WTC11 (cell line): ENCODE measurements around the gene MRPS14. TPM values are rescaled to one million over a fixed set of nuclear protein-coding genes. Genes with fewer than 3 reads are reported as not detected.

Experiments used
- ATAC-seq: fragments of 200-7000 bp; cut with Tn5 transposase; 2 replicates; pipeline ENCODE4 v1.10.0; 2021; ENCODE audit warnings: mild to moderate bottlenecking, moderate library complexity
- CTCF ChIA-PET: fragments of 300-600 bp; sonication (Branson Sonifier 250); formaldehyde crosslinking; loops from one replicate; lab custom pipeline; 2021; ENCODE audit warnings: antibody characterized with exemption; lab: Charles Lee
- POLR2A ChIA-PET: fragments of 350-600 bp; sonication (Branson Sonifier 250); formaldehyde crosslinking; loops from one replicate; lab custom pipeline; 2021; ENCODE audit warnings: antibody characterized with exemption; lab: Charles Lee
- DNase-seq: peaks from one replicate; pipeline ENCODE4 v3.0.0; 2021; ENCODE audit warnings: low spot score
- H3K27ac Mint-ChIP-seq: 2 replicates; pipeline ENCODE4 v1.8.0; 2021; ENCODE audit warnings: mixed read lengths
- H3K27me3 Mint-ChIP-seq: 2 replicates; pipeline ENCODE4 v1.8.0; 2021; ENCODE audit warnings: low read depth, mild to moderate bottlenecking, moderate library complexity, mixed read lengths
- H3K36me3 Mint-ChIP-seq: 2 replicates; pipeline ENCODE4 v1.8.0; 2021; ENCODE audit warnings: mixed read lengths
- H3K4me1 Mint-ChIP-seq: 2 replicates; pipeline ENCODE4 v1.8.0; 2022; ENCODE audit warnings: mixed read lengths
- H3K4me3 Mint-ChIP-seq: 2 replicates; pipeline ENCODE4 v1.8.0; 2021; ENCODE audit warnings: mild to moderate bottlenecking, moderate library complexity, mixed read lengths
- H3K9me3 Mint-ChIP-seq: 2 replicates; pipeline ENCODE4 v1.8.0; 2021; ENCODE audit warnings: mixed read lengths
- AFF4 ChIP-seq: sonication (generic); formaldehyde crosslinking; IDR thresholded peaks from 2 replicates; pipeline ENCODE4 v1.8.1; 2023; ENCODE audit warnings: mild to moderate bottlenecking, missing genetic modification reagents, borderline replicate concordance
- CREM ChIP-seq: sonication (generic); formaldehyde crosslinking; IDR thresholded peaks from 2 replicates; pipeline ENCODE4 v1.8.1; 2022; ENCODE audit warnings: mild to moderate bottlenecking, missing genetic modification reagents, moderate library complexity
- E2F1 ChIP-seq: sonication (generic); formaldehyde crosslinking; IDR thresholded peaks from 2 replicates; pipeline ENCODE4 v1.8.0; 2022; ENCODE audit warnings: mild to moderate bottlenecking, missing genetic modification reagents
- E2F4 ChIP-seq: sonication (generic); formaldehyde crosslinking; IDR thresholded peaks from 2 replicates; pipeline ENCODE4 v1.8.1; 2022; ENCODE audit warnings: low read depth, mild to moderate bottlenecking, moderate library complexity, missing genetic modification reagents, borderline replicate concordance
- ERG ChIP-seq: fragments of 250-450 bp; sonication (Bioruptor Pico); IDR thresholded peaks from 2 replicates; pipeline ENCODE4 v1.8.0; 2021; ENCODE audit warnings: mild to moderate bottlenecking
- GABPB1 ChIP-seq: sonication (generic); formaldehyde crosslinking; IDR thresholded peaks from 2 replicates; pipeline ENCODE4 v1.8.1; 2023; ENCODE audit warnings: mild to moderate bottlenecking, missing genetic modification reagents
- HMGA2 ChIP-seq: fragments of 250-450 bp; sonication (Bioruptor Pico); IDR thresholded peaks from 2 replicates; pipeline ENCODE4 v1.4.0; 2021; ENCODE audit warnings: mild to moderate bottlenecking, moderate library complexity
- JAZF1 ChIP-seq: fragments of 250-450 bp; sonication (Bioruptor Pico); IDR thresholded peaks from 2 replicates; pipeline ENCODE4 v1.9.0; 2021; ENCODE audit warnings: moderate library complexity, mild to moderate bottlenecking, inconsistent platforms
- MXD4 ChIP-seq: fragments of 250-450 bp; sonication (Bioruptor Pico); IDR thresholded peaks from 2 replicates; pipeline ENCODE4 v1.8.0; 2021; ENCODE audit warnings: mild to moderate bottlenecking, moderate library complexity, borderline replicate concordance
- MYBL2 ChIP-seq: sonication (generic); formaldehyde crosslinking; IDR thresholded peaks from 2 replicates; pipeline ENCODE4 v1.8.1; 2023; ENCODE audit warnings: mild to moderate bottlenecking, moderate library complexity, missing genetic modification reagents
- NR1H2 ChIP-seq: sonication (generic); formaldehyde crosslinking; IDR thresholded peaks from 2 replicates; pipeline ENCODE4 v1.9.0; 2021; ENCODE audit warnings: mild to moderate bottlenecking, moderate library complexity, missing genetic modification reagents
- NR3C1 ChIP-seq: sonication (generic); formaldehyde crosslinking; conservative IDR thresholded peaks from 2 replicates; pipeline ENCODE4 v1.8.1; 2023; ENCODE audit warnings: low read depth, mild to moderate bottlenecking, missing genetic modification reagents
- RELA ChIP-seq: sonication (generic); formaldehyde crosslinking; IDR thresholded peaks from 2 replicates; pipeline ENCODE4 v1.8.1; 2022; ENCODE audit warnings: missing genetic modification reagents, mild to moderate bottlenecking, borderline replicate concordance
- TCF7 ChIP-seq: sonication (generic); formaldehyde crosslinking; IDR thresholded peaks from 2 replicates; pipeline ENCODE4 v1.8.0; 2022; ENCODE audit warnings: mild to moderate bottlenecking, low read depth, missing genetic modification reagents, moderate library complexity
- TEAD1 ChIP-seq: sonication (generic); formaldehyde crosslinking; IDR thresholded peaks from 2 replicates; pipeline ENCODE4 v1.8.0; 2022; ENCODE audit warnings: mild to moderate bottlenecking, missing genetic modification reagents
- ZBTB21 ChIP-seq: sonication (generic); formaldehyde crosslinking; IDR thresholded peaks from 2 replicates; pipeline ENCODE4 v1.8.1; 2023; ENCODE audit warnings: mild to moderate bottlenecking, missing genetic modification reagents, borderline replicate concordance
- ZBTB43 ChIP-seq: sonication (generic); formaldehyde crosslinking; IDR thresholded peaks from 2 replicates; pipeline ENCODE4 v1.8.1; 2023; ENCODE audit warnings: mild to moderate bottlenecking, missing genetic modification reagents
- ZNF138 ChIP-seq: sonication (generic); formaldehyde crosslinking; conservative IDR thresholded peaks from 2 replicates; pipeline ENCODE4 v1.8.1; 2022; ENCODE audit warnings: mild to moderate bottlenecking, moderate library complexity, missing genetic modification reagents
- ZNF219 ChIP-seq: sonication (generic); formaldehyde crosslinking; IDR thresholded peaks from 2 replicates; pipeline ENCODE4 v1.8.0; 2023; ENCODE audit warnings: missing genetic modification reagents, mild to moderate bottlenecking, borderline replicate concordance
- ZNF425 ChIP-seq: fragments of 250-450 bp; sonication (Bioruptor Pico); conservative IDR thresholded peaks from 2 replicates; pipeline ENCODE4 v1.9.0; 2021; ENCODE audit warnings: mild to moderate bottlenecking
- total RNA-seq: library from RNA; stranded (reverse); gene quantifications from 3 replicates; pipeline ENCODE4 v1.2.3, GENCODE V29; 2021
- TF ChIP-seq, protein P1 (sequence below): sonication (generic); formaldehyde crosslinking; IDR thresholded peaks from 2 replicates; pipeline ENCODE4 v1.8.0; 2023; ENCODE audit warnings: missing genetic modification reagents, mild to moderate bottlenecking, borderline replicate concordance

The MRPS14 gene
- total RNA-seq, 1 experiment from 2014 or later, result 30.4 TPM

DNA sequence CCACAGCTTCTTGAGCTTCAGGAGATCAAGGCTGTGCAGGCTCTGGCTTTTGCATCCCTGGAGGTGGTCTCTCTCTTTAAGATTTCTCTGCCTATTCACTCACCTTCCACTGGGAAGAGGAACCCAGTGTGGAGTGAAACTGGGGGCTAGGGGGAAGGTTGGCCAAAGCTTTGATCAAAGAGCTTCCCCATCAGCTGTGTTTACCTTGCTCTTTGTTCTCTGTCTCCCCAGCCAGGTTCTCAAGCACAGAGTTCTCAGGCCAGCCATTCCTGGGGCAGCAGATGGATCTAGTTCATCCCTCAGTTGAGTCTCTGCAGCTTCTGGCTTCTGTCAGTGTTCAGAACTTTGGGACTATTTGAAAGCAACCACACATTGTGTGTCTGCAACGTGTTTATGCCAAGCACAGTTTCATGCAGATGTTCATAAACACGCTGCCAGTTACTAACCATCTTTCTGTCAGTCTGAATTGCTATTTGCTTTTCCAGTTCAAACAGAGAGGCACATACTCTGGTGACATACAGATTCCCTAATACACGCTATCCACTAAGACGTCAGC is 17.2 kb upstream of the MRPS14 start (continued):
- TF ChIP-seq E2F1 (CRISPR knock-in tag) (no peak), MXD4 (no peak), HMGA2 (CRISPR knock-in tag) (no peak)

DNA sequence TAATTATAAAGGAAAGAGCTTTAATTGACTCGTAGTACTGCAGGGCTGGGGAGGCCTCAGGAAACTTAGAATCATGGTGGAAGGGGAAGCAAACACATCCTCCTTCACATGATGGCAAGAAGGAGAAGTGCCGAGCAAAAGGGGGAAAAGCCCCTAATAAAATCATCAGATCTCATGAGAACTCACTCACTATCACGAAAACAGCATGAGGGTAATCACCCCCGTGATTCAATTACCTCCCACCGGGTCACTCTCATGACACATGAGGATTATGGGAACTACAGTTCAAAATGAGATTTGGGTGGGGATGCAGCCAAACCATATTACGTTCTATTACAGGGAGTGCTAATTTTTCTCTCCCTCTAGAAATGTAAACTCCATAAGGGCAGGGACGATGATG is 14.2 kb upstream of the MRPS14 start:
- ChIA-PET POLR2A (no interaction called here), CTCF (interaction anchor here (1.1 to 3.1 kb wide), 3 partner anchors 36 to 114 kb away, joined by 4 to 16 read pairs (median 4); no protein-coding TSS in a partner anchor)
- H3K4me3 Mint-ChIP-seq, result no peak overlapping the region
- H3K27ac Mint-ChIP-seq, result no peak overlapping the region
- H3K27me3 Mint-ChIP-seq, result no peaks in the 10 kb centered on the region
- H3K36me3 Mint-ChIP-seq, result no peaks in the 10 kb centered on the region
- ATAC-seq (no peak), DNase-seq (no peak)
- H3K4me1 Mint-ChIP-seq, result peaks cover 22% of the 10 kb centered on the region
- H3K9me3 Mint-ChIP-seq, result no peaks in the 10 kb centered on the region
- no peak for TF ChIP-seq TCF7 (CRISPR knock-in tag)
- TF ChIP-seq TEAD1, result no peak
- no peak for TF ChIP-seq ZNF425
- no peak for TF ChIP-seq ERG (CRISPR knock-in tag)
- no peak for TF ChIP-seq AFF4 (CRISPR knock-in tag)
- TF ChIP-seq HMGA2 (CRISPR knock-in tag), result no peak
- TF ChIP-seq ZBTB21, result no peak
- no peak for TF ChIP-seq CREM (CRISPR knock-in tag)
- no peak for TF ChIP-seq NR1H2
- TF ChIP-seq, protein P1, sequence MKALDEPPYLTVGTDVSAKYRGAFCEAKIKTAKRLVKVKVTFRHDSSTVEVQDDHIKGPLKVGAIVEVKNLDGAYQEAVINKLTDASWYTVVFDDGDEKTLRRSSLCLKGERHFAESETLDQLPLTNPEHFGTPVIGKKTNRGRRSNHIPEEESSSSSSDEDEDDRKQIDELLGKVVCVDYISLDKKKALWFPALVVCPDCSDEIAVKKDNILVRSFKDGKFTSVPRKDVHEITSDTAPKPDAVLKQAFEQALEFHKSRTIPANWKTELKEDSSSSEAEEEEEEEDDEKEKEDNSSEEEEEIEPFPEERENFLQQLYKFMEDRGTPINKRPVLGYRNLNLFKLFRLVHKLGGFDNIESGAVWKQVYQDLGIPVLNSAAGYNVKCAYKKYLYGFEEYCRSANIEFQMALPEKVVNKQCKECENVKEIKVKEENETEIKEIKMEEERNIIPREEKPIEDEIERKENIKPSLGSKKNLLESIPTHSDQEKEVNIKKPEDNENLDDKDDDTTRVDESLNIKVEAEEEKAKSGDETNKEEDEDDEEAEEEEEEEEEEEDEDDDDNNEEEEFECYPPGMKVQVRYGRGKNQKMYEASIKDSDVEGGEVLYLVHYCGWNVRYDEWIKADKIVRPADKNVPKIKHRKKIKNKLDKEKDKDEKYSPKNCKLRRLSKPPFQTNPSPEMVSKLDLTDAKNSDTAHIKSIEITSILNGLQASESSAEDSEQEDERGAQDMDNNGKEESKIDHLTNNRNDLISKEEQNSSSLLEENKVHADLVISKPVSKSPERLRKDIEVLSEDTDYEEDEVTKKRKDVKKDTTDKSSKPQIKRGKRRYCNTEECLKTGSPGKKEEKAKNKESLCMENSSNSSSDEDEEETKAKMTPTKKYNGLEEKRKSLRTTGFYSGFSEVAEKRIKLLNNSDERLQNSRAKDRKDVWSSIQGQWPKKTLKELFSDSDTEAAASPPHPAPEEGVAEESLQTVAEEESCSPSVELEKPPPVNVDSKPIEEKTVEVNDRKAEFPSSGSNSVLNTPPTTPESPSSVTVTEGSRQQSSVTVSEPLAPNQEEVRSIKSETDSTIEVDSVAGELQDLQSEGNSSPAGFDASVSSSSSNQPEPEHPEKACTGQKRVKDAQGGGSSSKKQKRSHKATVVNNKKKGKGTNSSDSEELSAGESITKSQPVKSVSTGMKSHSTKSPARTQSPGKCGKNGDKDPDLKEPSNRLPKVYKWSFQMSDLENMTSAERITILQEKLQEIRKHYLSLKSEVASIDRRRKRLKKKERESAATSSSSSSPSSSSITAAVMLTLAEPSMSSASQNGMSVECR, result no peak
- TF ChIP-seq MYBL2, result no peak
- TF ChIP-seq ZNF138 (CRISPR knock-in tag), result no peak
- TF ChIP-seq GABPB1 (CRISPR knock-in tag), result no peak
- no peak for TF ChIP-seq NR3C1 (CRISPR knock-in tag)
- TF ChIP-seq RELA (CRISPR knock-in tag), result no peak
- TF ChIP-seq ZNF219 (CRISPR knock-in tag), result no peak
- TF ChIP-seq ZBTB43 (CRISPR knock-in tag), result no peak
- no peak for TF ChIP-seq E2F4 (CRISPR knock-in tag)
- no peak for TF ChIP-seq JAZF1 (CRISPR knock-in tag)
